HepG2 (cell line): ENCODE measurements around the gene NFKBIZ. TPM values are rescaled to one million over a fixed set of nuclear protein-coding genes. Genes with fewer than 3 reads are reported as not detected.

Experiments
- ATAC-seq: fragments of 200-7000 bp; cut with Tn5 transposase; 3 replicates; pipeline ENCODE4 v1.9.1; 2020; ENCODE audit warnings: mild to moderate bottlenecking, moderate library complexity
- BruUV-seq: library from RNA; stranded (reverse); fragments of 400-500 nt; replicated peaks from 2 replicates; lab custom pipeline; 2021; lab: Mats Ljungman, UMichigan
- CTCF ChIA-PET: fragments of 300-600 bp; formaldehyde crosslinking; extraction: SDS; loops from one replicate; lab custom pipeline; 2021; ENCODE audit warnings: low total read pairs, inconsistent platforms, low intra/inter-chr PET ratio; lab: Yijun Ruan, JAX
- POLR2A ChIA-PET: fragments of 350-600 bp; sonication (Branson Sonifier 250); formaldehyde crosslinking; loops from one replicate; lab custom pipeline; 2020; ENCODE audit warnings: antibody characterized with exemption, inconsistent platforms; lab: Yijun Ruan, JAX
- DNase-seq: peaks from one replicate; pipeline ENCODE4 v3.0.0-alpha.2; 2015; ENCODE audit warnings: low spot score
- FAIRE-seq: peaks from 3 replicates; lab custom pipeline; 2011; peaks lifted over from hg19 to GRCh38; lab: Jason Lieb, UNC
- H2AFZ ChIP-seq: one replicate; pipeline ENCODE4 v1.6.1; 2011; ENCODE audit warnings: low read length, inconsistent platforms
- H3K27ac ChIP-seq: fragments of 300-600 bp; 3 replicates; pipeline ENCODE4 v1.8.0; 2011; ENCODE audit warnings: mixed run types, mild to moderate bottlenecking, mixed read lengths, low read length, inconsistent platforms; ENCODE audit not compliant: insufficient read depth; ENCODE audit errors: extremely low read length
- H3K27me3 ChIP-seq, 2 experiments: fragments of 200-600 bp in 1 of 2; 2 replicates in 1 of 2; 3 replicates in 1 of 2; pipeline versions ENCODE4 v1.6.0 to v1.8.0; 2011; ENCODE audit warnings: low read length in 2 of 2, mild to moderate bottlenecking in 2 of 2, moderate library complexity in 2 of 2, inconsistent platforms in 1 of 2; ENCODE audit not compliant: insufficient read depth in 2 of 2, control insufficient read depth in 1 of 2
- H3K36me3 ChIP-seq, 2 experiments: fragments of 200-600 bp in 1 of 2; replicated peaks in 1 of 2; 2 replicates in 1 of 2; 3 replicates in 1 of 2; pipeline versions ENCODE4 v1.5.1 to v1.8.0; 2011; ENCODE audit warnings: low read length in 2 of 2, inconsistent platforms in 1 of 2; ENCODE audit not compliant: insufficient read depth in 2 of 2, control insufficient read depth in 1 of 2
- H3K4me1 ChIP-seq: 2 replicates; pipeline ENCODE4 v1.5.1; 2012; ENCODE audit warnings: low read length, inconsistent platforms; ENCODE audit not compliant: insufficient read depth
- H3K4me2 ChIP-seq: 2 replicates; pipeline ENCODE4 v1.6.0; 2011; ENCODE audit warnings: low read depth, low read length, inconsistent platforms
- H3K4me3 ChIP-seq, 3 experiments: fragments of 200-600 bp in 1 of 3; sonication (generic), shearing (Covaris generic) in 1 of 3; replicated peaks in 1 of 3; 2 replicates each; pipeline ENCODE4 v1.5.1; 2011 to 2016; ENCODE audit warnings: low read length in 3 of 3, inconsistent platforms in 2 of 3, low read depth in 2 of 3, mild to moderate bottlenecking in 2 of 3, control low read depth in 1 of 3, mixed read lengths in 1 of 3; ENCODE audit not compliant: insufficient read depth in 1 of 3
- H3K79me2 ChIP-seq: one replicate; pipeline ENCODE4 v1.6.1; 2011; ENCODE audit warnings: low read length, inconsistent platforms; ENCODE audit not compliant: insufficient read depth
- H3K9ac ChIP-seq: 2 replicates; pipeline ENCODE4 v1.6.0; 2011; ENCODE audit warnings: mild to moderate bottlenecking, low read depth, low read length, inconsistent platforms; ENCODE audit not compliant: insufficient read depth
- H3K9me3 ChIP-seq: 2 replicates; pipeline ENCODE4 v1.5.1; 2012; ENCODE audit warnings: mild to moderate bottlenecking, low read length
- H4K20me1 ChIP-seq: 2 replicates; pipeline ENCODE4 v1.6.0; 2011; ENCODE audit warnings: inconsistent platforms, mild to moderate bottlenecking, low read length, moderate library complexity; ENCODE audit not compliant: insufficient read depth
- FOXO1 ChIP-seq: sonication (generic); formaldehyde crosslinking; IDR thresholded peaks from 2 replicates; pipeline ENCODE4 v1.4.0; 2020; ENCODE audit warnings: missing genetic modification reagents
- HDAC6 ChIP-seq: fragments of 200-600 bp; sonication (generic); IDR thresholded peaks from 2 replicates; pipeline ENCODE4 v1.7.0; 2017; ENCODE audit warnings: mild to moderate bottlenecking, antibody characterized with exemption, low read length, low read depth
- HOXA5 ChIP-seq: sonication (generic); formaldehyde crosslinking; IDR thresholded peaks from 2 replicates; pipeline ENCODE4 v1.4.0; 2020; ENCODE audit warnings: missing genetic modification reagents
- POGZ ChIP-seq: sonication (generic); formaldehyde crosslinking; IDR thresholded peaks from 2 replicates; pipeline ENCODE4 v1.4.0; 2020; ENCODE audit warnings: mild to moderate bottlenecking, missing genetic modification reagents
- TFDP1 ChIP-seq: IDR thresholded peaks from 2 replicates; pipeline ENCODE4 v1.6.1; 2016; ENCODE audit warnings: missing compliant biosample characterization, missing genetic modification reagents, borderline replicate concordance
- ZC3H13 ChIP-seq: sonication (generic); formaldehyde crosslinking; IDR thresholded peaks from 2 replicates; pipeline ENCODE4 v1.8.1; 2023; ENCODE audit warnings: mild to moderate bottlenecking, missing genetic modification reagents, moderate library complexity
- ZFX ChIP-seq: sonication (generic); formaldehyde crosslinking; IDR thresholded peaks from 2 replicates; pipeline ENCODE4 v1.4.0; 2020; ENCODE audit warnings: mild to moderate bottlenecking, low read depth, missing genetic modification reagents, moderate library complexity
- ZNF354B ChIP-seq: sonication (generic); formaldehyde crosslinking; IDR thresholded peaks from 2 replicates; pipeline ENCODE4 v1.8.0; 2022; ENCODE audit warnings: mild to moderate bottlenecking, missing genetic modification reagents
- ZNF616 ChIP-seq: sonication (generic); formaldehyde crosslinking; IDR thresholded peaks from 2 replicates; pipeline ENCODE4 v1.5.0; 2020; ENCODE audit warnings: low read depth, mild to moderate bottlenecking, missing genetic modification reagents
- ZNF704 ChIP-seq: sonication (generic); formaldehyde crosslinking; IDR thresholded peaks from 2 replicates; pipeline ENCODE4 v1.8.1; 2023; ENCODE audit warnings: mild to moderate bottlenecking, inconsistent platforms, moderate library complexity, missing genetic modification reagents, borderline replicate concordance
- ZNF709 ChIP-seq: sonication (generic); formaldehyde crosslinking; IDR thresholded peaks from 2 replicates; pipeline ENCODE4 v1.5.0; 2020; ENCODE audit warnings: mild to moderate bottlenecking, missing genetic modification reagents
- WGBS: methylation state at CpG from one replicate; pipeline ENCODE4 v1.1.6; 2017; ENCODE audit warnings: low lambda C conversion rate; 5-methylcytosine and 5-hydroxymethylcytosine counted together
- in situ Hi-C: cut with HindIII; loops from 2 replicates; pipeline ENCODE4 v1.10.0; 2017; ENCODE audit warnings: low pct_unique_long_range_greater_than_20kb; ENCODE audit not compliant: extremely low pct_ligation_motif_present
- intact Hi-C: fragments of 100-400 bp; cut with micrococcal nuclease; formaldehyde crosslinking; loops from one replicate; pipeline ENCODE4 v1.10.0; 2022; ENCODE audit not compliant: unreplicated experiment
- polyA plus RNA-seq, 8 experiments: library from polyadenylated mRNA; depleted of rRNA in 3 of 8; stranded (reverse) in 7 of 8; unstranded in 1 of 8; fragments of >200 nt; fragmentation: Illumina TruSeq in 4 of 8; extraction: Trizol in 4 of 8; gene quantifications; 2 replicates each; pipeline versions ENCODE4 v1.2.1 to v1.2.3, GENCODE V29; 2011 to 2016; ENCODE audit warnings: low read depth in 4 of 8, missing spikeins in 1 of 8, mixed read lengths in 1 of 8; ENCODE audit not compliant: insufficient read depth in 1 of 8
- total RNA-seq, 5 experiments: library from RNA; depleted of rRNA; stranded (reverse); fragments of >200 nt; fragmentation: Illumina TruSeq; extraction: Trizol; gene quantifications; 2 replicates each; pipeline ENCODE4 v1.2.3, GENCODE V29; 2016; ENCODE audit warnings: low read depth in 1 of 5
- TF ChIP-seq, protein P1 (sequence below): sonication (generic); formaldehyde crosslinking; IDR thresholded peaks from 2 replicates; pipeline ENCODE4 v1.8.0; 2022; ENCODE audit warnings: mild to moderate bottlenecking, missing genetic modification reagents, moderate library complexity
- TF ChIP-seq, protein P2 (sequence below): sonication (generic); formaldehyde crosslinking; IDR thresholded peaks from 2 replicates; pipeline ENCODE4 v1.5.1; 2020; ENCODE audit warnings: missing genetic modification reagents, mild to moderate bottlenecking, borderline replicate concordance
- TF ChIP-seq, protein P3 (sequence below): sonication (generic); formaldehyde crosslinking; IDR thresholded peaks from 2 replicates; pipeline ENCODE4 v1.9.0; 2022; ENCODE audit warnings: missing genetic modification reagents, mild to moderate bottlenecking, borderline replicate concordance
- TF ChIP-seq, protein P4 (sequence below): sonication (generic); formaldehyde crosslinking; IDR thresholded peaks from 2 replicates; pipeline ENCODE4 v1.4.0; 2020; ENCODE audit warnings: missing genetic modification reagents, mild to moderate bottlenecking, borderline replicate concordance

Gene NFKBIZ
- total and polyA plus RNA-seq, 2 of the 13 experiments (the other 11 are each of a cell fraction or from before 2014, with no cell fraction given): 25.9 to 60.6 TPM

GRCh38 chr3:101848326-101848725, 988 bp upstream of the NFKBIZ start:
- Histone ChIP-seq H3K79me2 (peaks cover 29% of the 10 kb centered on the region), H3K9me3 (no peaks in the 10 kb centered on the region), H2AFZ (no peak overlapping the region), H4K20me1 (peaks cover 35% of the 10 kb centered on the region), H3K27me3 (no peaks in the 10 kb centered on the region; a peak in 1 of 5 replicates), H3K4me1 (peaks cover 46% of the 10 kb centered on the region), H3K9ac (peak overlapping the region; percentile 90), H3K36me3 (peaks cover 10 to 14% of the 10 kb centered on the region in 2 experiments), H3K27ac (peak overlapping the region; percentile 98), H3K4me3 (peak overlapping the region; percentile 66 to 78 (median 68); a peak in 5 of 6 replicates), H3K4me2 (peak overlapping the region; percentile 98)
- BruUV-seq: no TSS peak
- CTCF ChIA-PET: no interaction called here
- WGBS: under 1% methylated on average over 3 of the region's 3 CpGs
- POLR2A ChIA-PET: interaction anchor here (0.9 to 3.3 kb wide), 13 partner anchors 9 to 172 kb away, joined by 3 to 32 read pairs (median 7); partner anchors contain the start of genes CEP97 and ZBTB11
- intact Hi-C loops: loop anchor here (1.0 to 5.0 kb wide), 3 partner anchors 20 to 172 kb away; partner anchors contain the start of gene ZBTB11
- in situ Hi-C loops: no loop called here
- DNase-seq: peak; percentile 92
- ATAC-seq: peak; percentile 20
- FAIRE-seq: no peak
- no peak for TF ChIP-seq HDAC6
- no peak for TF ChIP-seq ZC3H13 (CRISPR knock-in tag)
- no peak for TF ChIP-seq ZNF709 (CRISPR knock-in tag)
- TF ChIP-seq, protein P1, sequence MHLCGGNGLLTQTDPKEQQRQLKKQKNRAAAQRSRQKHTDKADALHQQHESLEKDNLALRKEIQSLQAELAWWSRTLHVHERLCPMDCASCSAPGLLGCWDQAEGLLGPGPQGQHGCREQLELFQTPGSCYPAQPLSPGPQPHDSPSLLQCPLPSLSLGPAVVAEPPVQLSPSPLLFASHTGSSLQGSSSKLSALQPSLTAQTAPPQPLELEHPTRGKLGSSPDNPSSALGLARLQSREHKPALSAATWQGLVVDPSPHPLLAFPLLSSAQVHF (CRISPR knock-in tag): no peak
- TF ChIP-seq ZNF354B (CRISPR knock-in tag): no peak
- TF ChIP-seq FOXO1 (CRISPR knock-in tag): peak; percentile 41; the same call in 1 of the 2 replicates
- TF ChIP-seq, protein P2, sequence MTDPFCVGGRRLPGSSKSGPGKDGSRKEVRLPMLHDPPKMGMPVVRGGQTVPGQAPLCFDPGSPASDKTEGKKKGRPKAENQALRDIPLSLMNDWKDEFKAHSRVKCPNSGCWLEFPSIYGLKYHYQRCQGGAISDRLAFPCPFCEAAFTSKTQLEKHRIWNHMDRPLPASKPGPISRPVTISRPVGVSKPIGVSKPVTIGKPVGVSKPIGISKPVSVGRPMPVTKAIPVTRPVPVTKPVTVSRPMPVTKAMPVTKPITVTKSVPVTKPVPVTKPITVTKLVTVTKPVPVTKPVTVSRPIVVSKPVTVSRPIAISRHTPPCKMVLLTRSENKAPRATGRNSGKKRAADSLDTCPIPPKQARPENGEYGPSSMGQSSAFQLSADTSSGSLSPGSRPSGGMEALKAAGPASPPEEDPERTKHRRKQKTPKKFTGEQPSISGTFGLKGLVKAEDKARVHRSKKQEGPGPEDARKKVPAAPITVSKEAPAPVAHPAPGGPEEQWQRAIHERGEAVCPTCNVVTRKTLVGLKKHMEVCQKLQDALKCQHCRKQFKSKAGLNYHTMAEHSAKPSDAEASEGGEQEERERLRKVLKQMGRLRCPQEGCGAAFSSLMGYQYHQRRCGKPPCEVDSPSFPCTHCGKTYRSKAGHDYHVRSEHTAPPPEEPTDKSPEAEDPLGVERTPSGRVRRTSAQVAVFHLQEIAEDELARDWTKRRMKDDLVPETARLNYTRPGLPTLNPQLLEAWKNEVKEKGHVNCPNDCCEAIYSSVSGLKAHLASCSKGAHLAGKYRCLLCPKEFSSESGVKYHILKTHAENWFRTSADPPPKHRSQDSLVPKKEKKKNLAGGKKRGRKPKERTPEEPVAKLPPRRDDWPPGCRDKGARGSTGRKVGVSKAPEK: no peak
- no peak for TF ChIP-seq ZNF704 (CRISPR knock-in tag)
- TF ChIP-seq POGZ (CRISPR knock-in tag): no peak
- no peak for TF ChIP-seq TFDP1 (CRISPR knock-in tag)
- TF ChIP-seq, protein P3, sequence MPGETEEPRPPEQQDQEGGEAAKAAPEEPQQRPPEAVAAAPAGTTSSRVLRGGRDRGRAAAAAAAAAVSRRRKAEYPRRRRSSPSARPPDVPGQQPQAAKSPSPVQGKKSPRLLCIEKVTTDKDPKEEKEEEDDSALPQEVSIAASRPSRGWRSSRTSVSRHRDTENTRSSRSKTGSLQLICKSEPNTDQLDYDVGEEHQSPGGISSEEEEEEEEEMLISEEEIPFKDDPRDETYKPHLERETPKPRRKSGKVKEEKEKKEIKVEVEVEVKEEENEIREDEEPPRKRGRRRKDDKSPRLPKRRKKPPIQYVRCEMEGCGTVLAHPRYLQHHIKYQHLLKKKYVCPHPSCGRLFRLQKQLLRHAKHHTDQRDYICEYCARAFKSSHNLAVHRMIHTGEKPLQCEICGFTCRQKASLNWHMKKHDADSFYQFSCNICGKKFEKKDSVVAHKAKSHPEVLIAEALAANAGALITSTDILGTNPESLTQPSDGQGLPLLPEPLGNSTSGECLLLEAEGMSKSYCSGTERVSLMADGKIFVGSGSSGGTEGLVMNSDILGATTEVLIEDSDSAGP (CRISPR knock-in tag): no peak
- no peak for TF ChIP-seq ZFX (CRISPR knock-in tag)
- TF ChIP-seq, protein P4, sequence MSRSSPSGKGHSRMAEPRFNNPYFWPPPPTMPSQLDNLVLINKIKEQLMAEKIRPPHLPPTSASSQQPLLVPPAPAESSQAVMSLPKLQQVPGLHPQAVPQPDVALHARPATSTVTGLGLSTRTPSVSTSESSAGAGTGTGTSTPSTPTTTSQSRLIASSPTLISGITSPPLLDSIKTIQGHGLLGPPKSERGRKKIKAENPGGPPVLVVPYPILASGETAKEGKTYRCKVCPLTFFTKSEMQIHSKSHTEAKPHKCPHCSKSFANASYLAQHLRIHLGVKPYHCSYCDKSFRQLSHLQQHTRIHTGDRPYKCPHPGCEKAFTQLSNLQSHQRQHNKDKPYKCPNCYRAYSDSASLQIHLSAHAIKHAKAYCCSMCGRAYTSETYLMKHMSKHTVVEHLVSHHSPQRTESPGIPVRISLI (CRISPR knock-in tag): peak; percentile 53; the same call in 1 of the 2 replicates
- no peak for TF ChIP-seq HOXA5 (CRISPR knock-in tag)
- no peak for TF ChIP-seq ZNF616
